PC-9 (cell line): ENCODE data around the gene GLB1L2. TPM values are rescaled to one million over a fixed set of nuclear protein-coding genes. Genes with fewer than 3 reads are reported as not detected.

Source experiments
- BruUV-seq: library from RNA; stranded (reverse); fragments of 400-500 nt; replicated peaks from 2 replicates; lab custom pipeline; 2021; lab: Mats Ljungman, UMichigan
- CTCF ChIA-PET: fragments of 300-600 bp; sonication (Branson Sonifier 250); formaldehyde crosslinking; loops from one replicate; lab custom pipeline; 2022; ENCODE audit warnings: antibody characterized with exemption; lab: Charles Lee
- POLR2A ChIA-PET: fragments of 300-600 bp; sonication (Branson Sonifier 250); formaldehyde crosslinking; loops from one replicate; lab custom pipeline; 2022; ENCODE audit warnings: antibody characterized with exemption; ENCODE audit not compliant: unreplicated experiment; lab: Charles Lee
- DNase-seq, 2 experiments: peaks; one replicate each; pipeline versions ENCODE4 v3.0.0 to v3.0.0-alpha.2; 2015 to 2022; ENCODE audit warnings: mixed read lengths in 1 of 2
- H2AFZ ChIP-seq: fragments of 200-600 bp; sonication (generic); 2 replicates; pipeline ENCODE4 v1.8.1; 2017; ENCODE audit warnings: antibody characterized with exemption
- H3F3A ChIP-seq: fragments of 200-600 bp; sonication (generic); 2 replicates; pipeline ENCODE4 v1.8.1; 2017; ENCODE audit warnings: antibody characterized with exemption, mild to moderate bottlenecking, low read depth; ENCODE audit not compliant: insufficient read depth
- H3K27ac ChIP-seq: fragments of 200-600 bp; sonication (generic); 2 replicates; pipeline ENCODE4 v1.6.1; 2016; ENCODE audit warnings: mixed run types
- H3K27me3 ChIP-seq: fragments of 200-600 bp; sonication (generic); 2 replicates; pipeline ENCODE4 v1.6.1; 2016; ENCODE audit warnings: low read depth, mixed run types; ENCODE audit not compliant: insufficient read depth
- H3K36me3 ChIP-seq: fragments of 200-600 bp; sonication (generic); 2 replicates; pipeline ENCODE4 v1.6.1; 2016; ENCODE audit warnings: low read depth, mixed run types
- H3K4me1 ChIP-seq: fragments of 200-600 bp; sonication (generic); replicated peaks from 2 replicates; pipeline ENCODE4 v1.6.1; 2016; ENCODE audit warnings: mixed run types; ENCODE audit not compliant: insufficient read depth
- H3K4me2 ChIP-seq: fragments of 200-600 bp; sonication (generic); 2 replicates; pipeline ENCODE4 v1.6.1; 2017; ENCODE audit warnings: mixed run types
- H3K4me3 ChIP-seq: fragments of 200-600 bp; sonication (generic); 2 replicates; pipeline ENCODE4 v1.6.1; 2016; ENCODE audit warnings: mixed run types
- H3K79me2 ChIP-seq: fragments of 200-600 bp; sonication (generic); 2 replicates; pipeline ENCODE4 v1.6.1; 2017; ENCODE audit warnings: low read depth, mixed run types
- H3K9me2 ChIP-seq: fragments of 200-600 bp; sonication (generic); 2 replicates; pipeline ENCODE4 v1.8.1; 2017; ENCODE audit warnings: mild to moderate bottlenecking; ENCODE audit not compliant: insufficient read depth
- H3K9me3 ChIP-seq: fragments of 200-600 bp; sonication (generic); 2 replicates; pipeline ENCODE4 v1.8.1; 2016; ENCODE audit warnings: low read depth; ENCODE audit not compliant: insufficient read depth
- H4K20me1 ChIP-seq: fragments of 200-600 bp; sonication (generic); 2 replicates; pipeline ENCODE4 v1.8.1; 2017; ENCODE audit not compliant: insufficient read depth
- EZH2 ChIP-seq: fragments of 200-600 bp; sonication (generic); IDR thresholded peaks from 2 replicates; pipeline ENCODE4 v1.8.0; 2017; ENCODE audit warnings: antibody characterized with exemption, low read depth
- intact Hi-C: fragments of 100-400 bp; cut with micrococcal nuclease; formaldehyde crosslinking; loops from one replicate; pipeline ENCODE4 v1.10.0; 2022; ENCODE audit not compliant: unreplicated experiment
- total RNA-seq: library from RNA; stranded (reverse); gene quantifications from 2 replicates; pipeline ENCODE4 v1.2.3, GENCODE V29; 2021
- TF ChIP-seq, protein P1 (sequence below): fragments of 200-600 bp; sonication (generic); conservative IDR thresholded peaks from 2 replicates; pipeline ENCODE4 v1.6.1; 2017; ENCODE audit warnings: mixed run types, antibody characterized with exemption, mild to moderate bottlenecking, moderate library complexity

GLB1L2 gene
- total RNA-seq, 1 experiment from 2014 or later = 32.2 TPM

GRCh38 chr11:134398079-134398444, 66.3 kb downstream of the GLB1L2 start:
- no peaks in the 10 kb centered on the region for H3K36me3 ChIP-seq
- H3K79me2 ChIP-seq = no peaks in the 10 kb centered on the region
- no peaks in the 10 kb centered on the region for H3K4me1 ChIP-seq
- intact Hi-C loops = no loop called here
- CTCF ChIA-PET = no interaction called here
- no TSS peak for BruUV-seq
- POLR2A ChIA-PET = no interaction called here
- TF ChIP-seq EZH2 = no peak
- TF ChIP-seq, protein P1, sequence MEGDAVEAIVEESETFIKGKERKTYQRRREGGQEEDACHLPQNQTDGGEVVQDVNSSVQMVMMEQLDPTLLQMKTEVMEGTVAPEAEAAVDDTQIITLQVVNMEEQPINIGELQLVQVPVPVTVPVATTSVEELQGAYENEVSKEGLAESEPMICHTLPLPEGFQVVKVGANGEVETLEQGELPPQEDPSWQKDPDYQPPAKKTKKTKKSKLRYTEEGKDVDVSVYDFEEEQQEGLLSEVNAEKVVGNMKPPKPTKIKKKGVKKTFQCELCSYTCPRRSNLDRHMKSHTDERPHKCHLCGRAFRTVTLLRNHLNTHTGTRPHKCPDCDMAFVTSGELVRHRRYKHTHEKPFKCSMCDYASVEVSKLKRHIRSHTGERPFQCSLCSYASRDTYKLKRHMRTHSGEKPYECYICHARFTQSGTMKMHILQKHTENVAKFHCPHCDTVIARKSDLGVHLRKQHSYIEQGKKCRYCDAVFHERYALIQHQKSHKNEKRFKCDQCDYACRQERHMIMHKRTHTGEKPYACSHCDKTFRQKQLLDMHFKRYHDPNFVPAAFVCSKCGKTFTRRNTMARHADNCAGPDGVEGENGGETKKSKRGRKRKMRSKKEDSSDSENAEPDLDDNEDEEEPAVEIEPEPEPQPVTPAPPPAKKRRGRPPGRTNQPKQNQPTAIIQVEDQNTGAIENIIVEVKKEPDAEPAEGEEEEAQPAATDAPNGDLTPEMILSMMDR = no peak
- H3K27me3 ChIP-seq = peaks cover 99% of the 10 kb centered on the region
- H2AFZ ChIP-seq = no peak overlapping the region
- H3F3A ChIP-seq = no peaks in the 10 kb centered on the region
- H3K4me3 ChIP-seq = no peak overlapping the region
- no peaks in the 10 kb centered on the region for H3K9me3 ChIP-seq
- H4K20me1 ChIP-seq = no peaks in the 10 kb centered on the region; the same call in 1 of the 2 replicates
- DNase-seq = no peak
- no peak overlapping the region for H3K27ac ChIP-seq
- H3K9me2 ChIP-seq = no peaks in the 10 kb centered on the region
- no peak overlapping the region for H3K4me2 ChIP-seq

GRCh38 chr11:134398644-134399292, 67.0 kb downstream of the GLB1L2 start:
- TF ChIP-seq, protein P1 = no peak
- TF ChIP-seq EZH2 = no peak
- no peak for DNase-seq
- Histone ChIP-seq H4K20me1 (no peaks in the 10 kb centered on the region), H3F3A (no peaks in the 10 kb centered on the region), H3K4me2 (no peak overlapping the region), H2AFZ (no peak overlapping the region), H3K27ac (no peak overlapping the region), H3K4me3 (no peak overlapping the region), H3K9me2 (no peaks in the 10 kb centered on the region), H3K79me2 (no peaks in the 10 kb centered on the region), H3K27me3 (peaks cover 97% of the 10 kb centered on the region), H3K9me3 (no peaks in the 10 kb centered on the region), H3K4me1 (no peaks in the 10 kb centered on the region), H3K36me3 (no peaks in the 10 kb centered on the region)
- POLR2A ChIA-PET = no interaction called here
- intact Hi-C loops = no loop called here
- CTCF ChIA-PET = interaction anchor here (0.5 kb wide), 1 partner anchor 357 kb away, joined by 3 read pairs; no protein-coding TSS in a partner anchor
- no TSS peak for BruUV-seq

DNA sequence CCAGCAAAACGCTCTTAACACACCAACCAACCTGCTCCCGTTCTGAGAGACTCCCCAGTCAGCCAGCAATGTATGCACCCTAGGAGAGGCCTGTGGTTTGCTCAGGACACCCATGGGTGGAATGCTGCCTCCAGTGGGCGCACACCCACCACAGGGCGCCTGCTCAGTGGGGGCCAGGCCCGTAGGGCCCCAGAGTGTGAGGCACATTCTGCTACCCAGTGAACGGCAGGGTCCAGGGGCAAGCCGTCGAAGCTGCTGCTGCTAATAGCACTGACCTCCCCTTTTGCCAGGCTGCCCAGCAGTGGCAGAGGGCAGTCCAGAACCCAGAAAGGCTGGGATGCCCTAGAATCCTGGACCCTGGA, 67.5 kb downstream of the GLB1L2 start:
- Histone ChIP-seq H4K20me1 (no peaks in the 10 kb centered on the region), H3K36me3 (no peaks in the 10 kb centered on the region), H3K4me2 (no peak overlapping the region), H3K4me3 (no peak overlapping the region), H3K4me1 (no peaks in the 10 kb centered on the region), H2AFZ (no peak overlapping the region), H3K27ac (no peak overlapping the region), H3K27me3 (peaks cover 95% of the 10 kb centered on the region), H3F3A (no peaks in the 10 kb centered on the region), H3K79me2 (no peaks in the 10 kb centered on the region), H3K9me3 (no peaks in the 10 kb centered on the region), H3K9me2 (no peaks in the 10 kb centered on the region)
- DNase-seq = no peak
- TF ChIP-seq, protein P1 = no peak
- TF ChIP-seq EZH2 = no peak
- POLR2A ChIA-PET = no interaction called here
- CTCF ChIA-PET = interaction anchor here (0.5 kb wide), 1 partner anchor 358 kb away, joined by 3 read pairs; no protein-coding TSS in a partner anchor
- BruUV-seq = no TSS peak
- intact Hi-C loops = no loop called here
